D721Med (cell line): ENCODE measurements around the gene OTUB1.

Source experiments
- DNase-seq: peaks from one replicate; pipeline ENCODE4 v3.0.0; 2011; ENCODE audit warnings: low spot score; ENCODE audit not compliant: insufficient read length
- FAIRE-seq: peaks from 2 replicates; lab custom pipeline; 2011; peaks lifted over from hg19 to GRCh38; lab: Jason Lieb, UNC
- TF ChIP-seq, protein P1 (sequence below): IDR thresholded peaks from 2 replicates; pipeline ENCODE4 v1.5.1; 2012; ENCODE audit warnings: mild to moderate bottlenecking, control low read depth; ENCODE audit not compliant: insufficient read depth; ENCODE audit errors: missing control alignments

Gene OTUB1

DNA sequence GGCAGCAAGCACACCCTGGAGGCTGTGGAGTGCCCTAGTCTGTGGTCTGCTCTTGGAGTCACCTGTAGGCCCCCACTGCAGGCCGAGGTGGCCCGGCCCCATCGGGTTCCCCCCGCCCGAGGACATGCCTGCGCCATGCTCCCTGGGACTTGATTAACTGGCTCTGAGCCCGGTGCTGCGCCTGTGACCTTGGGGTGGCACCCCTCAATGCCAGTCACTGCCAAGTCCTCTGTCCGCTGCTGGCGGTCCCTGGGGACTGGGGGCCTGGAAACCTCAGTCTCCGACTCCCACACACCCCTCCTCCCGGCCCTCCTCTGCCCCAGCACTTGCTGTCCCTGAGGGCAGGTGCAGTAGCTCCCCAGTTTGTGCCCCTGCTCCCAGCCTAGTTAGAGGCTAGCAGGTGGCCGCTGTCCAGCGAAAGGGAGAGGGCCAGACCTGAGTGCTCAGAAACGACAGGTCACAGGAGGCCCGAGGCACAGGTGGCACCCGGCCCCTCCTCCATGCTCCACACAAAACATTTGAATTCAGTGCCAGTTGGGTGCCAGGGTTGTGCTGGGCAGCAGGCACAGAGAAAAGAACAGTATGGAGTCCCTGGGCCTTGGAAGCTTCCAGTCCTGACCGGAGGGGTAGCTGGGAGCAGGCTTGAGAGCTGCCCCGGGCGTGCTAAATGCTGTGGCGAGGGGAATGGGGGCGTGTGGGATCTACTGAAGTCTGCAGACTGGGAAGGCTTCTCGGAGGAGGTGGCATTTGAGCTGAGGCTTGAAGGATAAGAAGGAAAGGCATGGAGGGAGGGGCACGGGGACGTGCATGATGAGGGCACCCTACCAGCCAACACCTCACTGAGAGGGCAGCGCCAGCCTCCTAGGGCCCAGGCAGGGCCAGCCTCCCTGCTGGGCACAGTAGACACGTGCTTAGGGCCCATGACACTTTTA is 33.1 kb downstream of the OTUB1 start:
- FAIRE-seq (no peak), DNase-seq (no peak)
- TF ChIP-seq, protein P1, sequence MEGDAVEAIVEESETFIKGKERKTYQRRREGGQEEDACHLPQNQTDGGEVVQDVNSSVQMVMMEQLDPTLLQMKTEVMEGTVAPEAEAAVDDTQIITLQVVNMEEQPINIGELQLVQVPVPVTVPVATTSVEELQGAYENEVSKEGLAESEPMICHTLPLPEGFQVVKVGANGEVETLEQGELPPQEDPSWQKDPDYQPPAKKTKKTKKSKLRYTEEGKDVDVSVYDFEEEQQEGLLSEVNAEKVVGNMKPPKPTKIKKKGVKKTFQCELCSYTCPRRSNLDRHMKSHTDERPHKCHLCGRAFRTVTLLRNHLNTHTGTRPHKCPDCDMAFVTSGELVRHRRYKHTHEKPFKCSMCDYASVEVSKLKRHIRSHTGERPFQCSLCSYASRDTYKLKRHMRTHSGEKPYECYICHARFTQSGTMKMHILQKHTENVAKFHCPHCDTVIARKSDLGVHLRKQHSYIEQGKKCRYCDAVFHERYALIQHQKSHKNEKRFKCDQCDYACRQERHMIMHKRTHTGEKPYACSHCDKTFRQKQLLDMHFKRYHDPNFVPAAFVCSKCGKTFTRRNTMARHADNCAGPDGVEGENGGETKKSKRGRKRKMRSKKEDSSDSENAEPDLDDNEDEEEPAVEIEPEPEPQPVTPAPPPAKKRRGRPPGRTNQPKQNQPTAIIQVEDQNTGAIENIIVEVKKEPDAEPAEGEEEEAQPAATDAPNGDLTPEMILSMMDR, result no peak

DNA sequence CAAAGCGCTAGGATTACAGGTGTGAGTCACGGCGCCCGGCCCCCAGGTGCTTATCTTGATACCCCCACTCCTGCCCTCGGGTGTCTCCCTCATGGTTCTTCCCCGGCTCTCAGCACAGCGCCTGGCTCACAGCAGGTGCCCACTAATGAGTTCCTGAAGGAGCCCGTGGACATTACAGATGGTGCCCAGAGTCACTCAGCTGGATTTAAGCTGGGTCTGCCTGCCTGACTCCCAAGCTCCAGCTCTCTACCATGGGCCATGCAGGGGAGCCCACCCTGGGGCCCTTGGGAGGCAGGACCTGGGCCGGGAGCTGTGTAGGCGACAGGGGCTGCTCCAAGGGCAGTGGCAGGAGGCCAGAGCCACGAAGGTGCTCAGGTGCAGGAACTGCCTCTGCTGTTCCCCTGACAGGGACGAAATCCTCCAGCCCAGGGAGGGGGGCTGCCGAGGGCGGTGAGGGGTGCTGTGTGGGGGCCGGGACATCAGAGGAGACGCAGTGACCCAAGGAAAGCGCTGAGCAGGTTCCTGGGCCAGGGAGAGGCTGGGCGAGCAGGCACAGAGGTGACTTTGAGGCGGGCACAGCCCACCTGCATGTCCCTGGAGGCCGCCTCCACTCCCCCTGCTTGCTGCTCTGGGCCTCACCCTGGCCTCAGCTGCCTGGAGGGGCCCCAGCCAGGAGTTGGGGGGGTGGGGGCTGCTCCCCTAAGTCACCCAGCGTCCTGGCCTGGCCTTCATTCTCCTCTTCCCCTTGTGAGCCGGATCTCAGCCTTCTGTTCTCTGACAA is 34.9 kb downstream of the OTUB1 start:
- DNase-seq (no peak), FAIRE-seq (no peak)
- TF ChIP-seq, protein P1, result no peak

DNA sequence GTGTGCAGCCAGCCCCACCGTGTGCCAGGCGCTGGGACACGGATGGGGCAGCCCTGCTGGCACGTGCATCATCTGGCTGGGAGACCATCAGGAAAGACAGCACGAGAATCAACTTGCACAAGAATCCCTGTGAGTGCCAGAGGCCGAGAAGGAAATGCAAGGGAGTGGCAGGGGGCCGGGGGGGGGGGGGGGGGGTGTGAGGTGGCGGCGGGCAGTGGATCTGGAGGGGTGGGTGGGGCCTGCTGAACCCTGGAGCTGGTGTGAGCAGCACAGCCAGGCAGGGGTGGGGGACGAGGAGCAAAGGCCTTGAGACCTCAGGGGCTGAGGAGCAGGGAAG is 35.5 kb downstream of the OTUB1 start:
- FAIRE-seq (no peak), DNase-seq (no peak)
- TF ChIP-seq, protein P1, result no peak

DNA sequence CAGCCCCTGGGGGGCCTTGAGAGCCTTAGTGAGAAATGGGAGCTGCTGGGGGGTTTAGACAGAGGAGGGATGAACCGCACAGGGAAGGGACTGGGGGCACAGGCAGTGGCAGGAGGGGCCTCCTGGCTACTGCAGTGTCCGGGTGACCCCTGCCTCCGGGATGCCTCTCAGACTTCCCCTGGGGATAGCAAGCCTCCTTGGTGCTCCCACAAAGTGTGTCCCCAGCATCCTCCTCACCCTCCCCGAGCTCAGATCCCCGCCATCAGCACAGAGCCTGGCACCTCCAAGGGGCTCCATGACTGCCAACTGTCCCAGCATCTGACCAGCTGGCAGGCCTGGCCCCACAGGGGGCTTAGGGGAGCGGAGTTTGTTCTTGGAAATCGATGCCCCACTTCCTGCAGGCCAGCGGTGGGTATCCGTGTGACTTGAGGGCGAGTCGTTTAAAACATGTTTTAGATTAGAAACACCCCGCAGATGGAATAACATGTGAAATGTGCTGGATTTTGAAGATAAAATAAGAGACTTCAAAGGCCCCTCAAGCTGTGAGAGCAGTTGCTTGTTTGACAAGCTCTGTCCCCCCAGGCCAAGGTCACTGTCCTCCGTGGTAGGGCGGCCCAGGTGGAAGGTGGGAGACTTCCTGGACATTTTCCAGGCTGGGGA is 36.0 kb downstream of the OTUB1 start:
- FAIRE-seq (no peak), DNase-seq (no peak)
- TF ChIP-seq, protein P1, result no peak

DNA sequence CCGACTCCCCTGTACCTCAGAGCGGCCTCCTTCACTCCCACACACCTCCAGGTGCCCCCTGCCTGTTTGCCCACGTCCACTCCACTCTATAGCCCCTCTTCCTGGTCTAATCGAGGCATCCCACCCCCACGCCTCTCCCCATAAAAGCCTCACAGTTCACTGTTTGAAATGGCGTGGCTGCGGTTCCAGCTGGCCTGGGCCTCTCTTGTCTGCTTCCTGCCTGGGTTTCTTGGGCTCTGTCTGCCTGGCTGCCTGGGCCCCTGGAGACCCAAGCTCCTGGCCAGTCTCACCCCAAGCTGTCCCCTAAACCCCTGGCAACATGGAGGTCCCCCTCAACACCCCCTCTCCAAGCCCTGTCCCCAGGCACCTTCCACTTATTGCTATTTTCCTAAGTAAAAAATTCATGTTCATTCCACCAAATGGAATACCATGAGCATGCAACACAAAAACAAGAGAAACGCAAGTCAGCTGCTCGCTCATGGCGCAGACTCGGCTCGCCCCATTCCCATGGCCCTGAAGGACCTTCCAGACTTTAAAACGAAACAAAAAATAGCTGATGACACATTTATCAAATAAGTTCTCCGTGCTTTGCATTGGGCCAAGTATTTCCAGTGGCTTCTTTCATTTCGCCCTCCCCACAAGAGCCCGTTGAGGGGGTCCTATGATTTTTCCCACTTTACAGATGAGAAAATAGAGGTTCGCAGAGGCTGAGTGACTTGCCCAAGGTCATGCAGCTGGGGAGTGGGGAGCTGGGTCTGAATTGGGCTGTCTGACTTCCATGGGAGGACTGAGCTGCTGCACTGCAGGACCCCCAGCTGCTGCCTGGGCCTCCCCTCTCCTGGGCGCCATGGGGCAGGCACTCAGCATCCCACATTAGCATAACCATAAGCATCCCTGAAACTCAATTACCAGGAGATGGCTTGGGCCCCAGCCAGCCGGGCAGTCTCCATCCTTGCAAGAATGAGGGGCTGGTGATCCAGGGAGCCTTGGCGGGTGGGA is 37.8 kb downstream of the OTUB1 start:
- FAIRE-seq, result no peak

DNA sequence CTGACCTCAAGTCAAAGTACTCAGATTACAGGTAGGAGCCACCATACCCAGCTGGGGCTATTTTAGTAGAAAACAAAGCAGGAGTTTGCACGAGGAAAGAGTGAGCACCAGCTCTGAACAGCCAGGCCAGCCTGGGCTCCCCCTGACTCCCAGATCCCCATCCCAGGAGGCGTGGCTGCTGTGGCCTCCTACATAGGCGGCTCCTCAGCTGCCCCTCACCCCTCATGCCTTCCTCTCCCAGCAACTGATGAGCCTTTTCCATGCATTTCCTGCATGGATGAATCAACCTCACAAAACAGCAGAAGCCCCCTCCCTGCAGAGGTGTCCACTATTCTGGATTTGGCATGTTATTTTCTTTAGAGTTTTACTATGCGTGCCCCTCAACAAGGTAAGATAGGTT is 39.0 kb downstream of the OTUB1 start:
- TF ChIP-seq, protein P1, result no peak
- FAIRE-seq (no peak), DNase-seq (no peak)

More for the DNA sequence above, 37.8 kb downstream of the OTUB1 start:
- no peak for DNase-seq
- TF ChIP-seq, protein P1, result no peak
